ENCODE results near the gene UCKL1. TPM values are rescaled to one million over a fixed set of nuclear protein-coding genes. Genes with fewer than 3 reads are reported as not detected.
"Not testable (repeated sequence)": the region's sequence is repeated elsewhere in the genome, so short reads cannot be mapped to it uniquely, and the experiment has no call there.

The UCKL1 gene
- polyA plus RNA-seq, 12 donors: 30.4 to 59.8 (median 44.2) TPM; not detected in 1

- DNase-seq: no peak
These were observed 16.9 kb upstream of the UCKL1 start for GRCh38 chr20:63973160-63973479.

GRCh38 chr20:63972312-63973159, 16.3 kb upstream of the UCKL1 start:
- DNase-seq: no peak

DNA sequence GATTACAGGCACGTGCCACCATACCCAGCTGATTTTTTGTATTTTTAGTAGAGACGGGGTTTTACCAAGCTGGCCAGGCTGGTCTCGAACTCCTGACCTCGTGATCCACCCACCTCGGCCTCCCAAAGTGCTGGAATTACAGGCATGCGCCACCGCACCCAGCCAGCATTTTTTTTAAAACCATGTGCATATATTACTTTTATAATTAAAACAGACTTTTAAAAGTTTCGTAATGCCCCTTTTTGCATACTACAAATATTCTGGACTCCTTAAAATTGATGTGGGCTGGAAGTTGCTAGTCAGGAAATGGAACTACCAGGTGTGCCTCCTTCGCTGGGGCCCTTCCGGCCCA, 15.7 kb upstream of the UCKL1 start:
- not testable (repeated sequence) for DNase-seq

DNA sequence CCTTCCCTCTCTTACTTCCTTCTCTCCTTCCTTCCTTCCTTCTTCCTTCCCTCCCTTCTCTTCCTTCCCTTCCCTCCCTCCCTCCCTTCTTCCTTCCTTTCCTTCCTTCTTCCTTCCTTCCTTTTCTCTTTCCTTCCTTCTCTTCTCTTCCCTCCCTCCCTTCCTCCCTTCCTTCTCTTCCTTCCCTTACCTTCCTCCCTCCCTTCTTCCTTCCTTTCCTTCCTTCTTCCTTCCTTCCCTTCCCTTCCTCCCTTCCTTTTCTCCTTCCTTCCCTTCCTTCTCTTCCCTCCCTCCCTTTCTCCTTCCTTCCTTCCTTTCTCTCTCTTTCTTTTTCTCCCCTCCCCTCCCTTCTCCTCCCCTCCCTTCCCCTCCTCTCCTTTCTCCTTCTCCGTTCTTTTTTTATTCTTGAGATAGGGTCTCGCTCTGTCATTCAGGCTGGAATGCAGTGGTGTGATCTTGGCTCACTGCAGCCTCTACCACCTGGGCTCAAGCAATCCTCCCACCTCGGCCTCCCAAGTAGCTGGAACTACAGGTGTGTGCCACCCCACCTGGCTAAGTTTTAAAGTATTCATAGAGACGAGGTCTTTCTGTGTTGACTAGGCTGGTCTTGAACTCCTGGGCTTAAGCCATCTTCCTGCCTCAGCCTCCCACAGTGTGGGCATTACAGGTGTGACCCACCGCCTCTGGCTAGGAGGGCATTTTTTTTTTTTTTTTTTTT, 14.7 kb upstream of the UCKL1 start:
- no peak for DNase-seq

DNA sequence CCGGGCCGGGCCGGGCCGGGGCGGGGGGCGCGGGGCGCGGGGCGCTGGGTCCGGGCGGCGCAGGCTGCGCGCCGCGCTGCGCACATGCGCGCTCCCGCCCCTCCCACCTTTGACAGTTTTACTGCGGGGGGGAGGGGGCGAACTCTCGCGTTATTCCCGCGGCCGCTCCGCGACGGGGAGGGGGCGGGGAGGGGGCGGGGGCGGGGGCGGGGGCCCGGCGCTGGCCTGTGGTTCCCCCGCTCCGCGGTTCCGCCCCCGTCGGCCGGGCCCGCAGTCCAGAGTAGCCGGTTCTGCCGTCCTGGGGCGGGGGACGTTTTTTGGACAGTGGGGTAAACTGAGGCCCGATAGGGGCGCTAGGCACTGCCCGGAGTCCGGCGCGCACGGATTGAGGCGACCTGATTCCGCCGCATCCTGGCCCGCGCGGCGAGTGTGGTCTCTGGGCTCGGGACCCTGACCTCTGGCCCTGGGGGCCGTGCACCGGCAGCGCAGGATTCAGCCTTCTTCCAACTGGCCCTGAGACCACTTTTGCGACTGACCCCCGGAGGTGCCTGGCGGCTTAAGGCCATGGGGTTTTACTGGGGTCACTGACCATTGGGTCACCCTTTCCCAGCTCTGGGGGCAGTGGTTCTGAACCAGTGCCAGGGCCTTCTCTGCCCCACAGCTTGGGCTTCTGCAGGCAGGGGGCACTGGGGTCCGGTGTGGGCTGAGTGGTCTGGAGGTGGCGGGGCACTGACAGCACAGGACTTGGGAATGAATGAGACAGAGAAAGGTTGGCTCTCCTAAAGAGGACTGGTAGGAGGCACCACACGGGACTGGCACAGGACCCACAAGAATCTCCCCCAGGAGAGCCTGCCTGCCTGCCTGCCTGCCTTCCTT, 13.9 kb upstream of the UCKL1 start, which contains the start of gene ZNF512B:
TSS of gene ZNF512B (minus strand) at position 93 of the 876 bp plus-strand sequence. CDS start 1,980 bp downstream, outside the sequence.
- DNase-seq: peak; percentile 77

GRCh38 chr20:63968928-63969760, 12.9 kb upstream of the UCKL1 start:
- no peak for DNase-seq

- DNase-seq: no peak
These were observed 12.1 kb upstream of the UCKL1 start for GRCh38 chr20:63968136-63968927.

DNA sequence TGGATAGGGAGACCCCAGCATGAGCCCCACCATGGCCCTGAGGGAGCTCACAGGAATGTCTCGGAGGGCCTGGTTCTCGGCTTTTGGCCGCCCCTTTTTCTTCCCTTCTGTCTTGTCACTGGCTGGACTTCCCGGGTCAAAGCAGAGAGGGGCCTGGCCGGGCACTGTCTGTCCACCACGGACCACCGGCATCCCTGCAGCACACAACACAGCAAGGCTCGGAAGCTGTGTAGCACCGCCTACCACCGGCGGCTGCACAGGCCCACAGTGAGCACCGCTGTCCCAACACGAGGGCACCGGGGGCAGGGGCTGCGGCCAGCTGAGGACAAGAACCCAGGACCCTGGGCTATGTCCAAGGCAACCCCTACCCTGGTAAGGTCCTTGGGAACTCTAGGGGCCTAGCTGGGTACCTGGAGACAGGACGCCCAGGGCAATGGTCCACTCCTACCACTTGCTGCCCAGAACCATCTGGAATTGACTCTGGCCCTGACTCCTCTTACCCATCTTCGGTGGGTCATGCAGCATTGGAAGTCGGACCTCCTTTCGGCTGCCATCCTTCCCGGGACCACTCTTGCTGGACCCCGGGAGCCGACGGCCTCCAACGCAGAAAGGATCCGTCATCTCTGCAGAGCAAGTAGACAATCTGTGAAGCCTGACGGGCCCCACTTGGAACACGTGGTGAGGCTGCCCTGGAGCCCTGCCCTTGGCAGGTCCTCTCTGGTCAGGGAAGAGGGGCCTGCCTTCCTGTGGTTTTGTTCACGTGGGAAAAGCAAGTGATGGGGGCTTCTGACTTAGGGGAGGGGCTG, 11.3 kb upstream of the UCKL1 start:
- DNase-seq: no peak

DNA sequence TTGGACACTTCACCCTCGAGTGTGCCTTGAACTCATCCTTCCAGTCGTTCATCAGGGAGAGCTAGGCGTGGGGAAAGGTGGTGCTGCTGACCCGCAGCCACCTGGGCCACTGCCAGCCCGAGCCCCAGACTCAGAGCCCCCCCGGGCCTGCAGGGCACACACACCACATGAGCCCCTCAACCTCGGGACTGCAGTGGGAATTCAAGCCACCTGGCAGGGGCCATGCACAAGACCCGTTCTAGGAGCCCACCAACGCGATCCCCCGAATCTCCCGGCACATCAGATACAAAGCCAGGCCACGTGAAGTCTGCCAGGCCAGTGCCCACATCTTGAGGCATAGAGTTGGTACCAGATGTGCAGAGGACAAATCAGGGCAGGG, 10.7 kb upstream of the UCKL1 start:
- no peak for DNase-seq

DNA sequence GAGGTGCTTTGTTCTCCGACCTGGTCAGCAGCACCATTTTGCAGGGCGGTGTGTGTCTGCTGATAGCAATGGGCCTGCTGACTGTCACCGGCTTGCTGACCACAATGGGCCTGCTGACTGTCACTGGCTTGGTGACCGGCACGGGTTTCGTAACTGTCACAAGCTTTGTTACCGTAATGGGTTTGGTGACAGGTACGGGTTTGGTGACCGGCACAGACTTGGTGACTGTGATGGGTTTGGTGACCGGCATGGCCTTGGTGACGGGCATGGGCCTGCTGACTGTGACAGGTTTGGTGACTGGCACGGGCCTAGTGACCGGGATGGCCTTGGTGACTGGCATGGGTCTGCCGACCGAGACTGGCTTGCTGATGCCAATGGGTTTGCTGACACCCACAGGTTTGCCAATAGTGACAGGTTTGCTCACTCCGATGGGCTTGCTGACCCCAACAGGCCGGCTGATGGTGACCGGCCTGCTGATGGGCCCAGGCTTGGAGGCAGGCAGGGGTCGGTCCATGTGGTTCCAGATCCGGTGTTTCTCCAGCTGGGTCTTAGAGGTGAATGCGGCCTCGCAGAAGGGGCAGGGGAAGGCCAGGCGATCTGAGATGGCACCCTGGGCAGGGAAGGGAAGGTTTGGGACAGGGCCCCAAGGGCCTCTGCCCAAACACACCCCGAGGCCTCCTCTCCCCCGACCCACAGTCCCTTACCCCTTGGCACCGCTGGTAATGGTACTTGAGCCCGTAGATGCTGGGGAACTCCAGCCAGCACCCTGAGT, 10.1 kb upstream of the UCKL1 start:
- no peak for DNase-seq

GRCh38 chr20:63964412-63964811, 8.2 kb upstream of the UCKL1 start:
- no peak for DNase-seq

DNA sequence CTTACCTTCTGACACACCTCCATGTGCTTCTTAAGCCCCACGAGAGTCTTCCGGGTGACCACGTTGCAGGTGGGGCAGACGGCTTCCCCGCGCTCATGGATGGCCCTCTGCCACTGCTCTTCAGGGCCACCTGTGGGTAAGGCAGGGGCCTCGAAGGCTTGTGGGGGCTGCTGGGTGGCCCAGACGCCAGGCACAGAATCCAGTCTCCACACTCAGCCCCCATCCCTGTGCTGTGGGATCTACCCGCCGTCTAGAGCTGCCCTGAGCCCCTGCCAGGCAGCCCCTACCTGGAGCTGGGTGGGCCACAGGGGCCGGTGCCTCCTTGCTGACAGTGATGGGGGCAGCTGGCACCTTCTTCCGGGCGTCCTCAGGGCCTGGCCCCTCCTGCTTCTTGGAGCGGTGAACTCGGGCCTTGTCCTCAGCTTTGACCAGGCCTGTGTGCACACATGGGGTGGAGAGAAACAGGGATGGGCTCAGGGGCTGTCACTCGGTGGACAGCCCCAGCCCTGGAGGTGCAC, 7.6 kb upstream of the UCKL1 start:
- DNase-seq: no peak

- no peak for DNase-seq
These were observed 7.1 kb upstream of the UCKL1 start for GRCh38 chr20:63963348-63963741.

DNA sequence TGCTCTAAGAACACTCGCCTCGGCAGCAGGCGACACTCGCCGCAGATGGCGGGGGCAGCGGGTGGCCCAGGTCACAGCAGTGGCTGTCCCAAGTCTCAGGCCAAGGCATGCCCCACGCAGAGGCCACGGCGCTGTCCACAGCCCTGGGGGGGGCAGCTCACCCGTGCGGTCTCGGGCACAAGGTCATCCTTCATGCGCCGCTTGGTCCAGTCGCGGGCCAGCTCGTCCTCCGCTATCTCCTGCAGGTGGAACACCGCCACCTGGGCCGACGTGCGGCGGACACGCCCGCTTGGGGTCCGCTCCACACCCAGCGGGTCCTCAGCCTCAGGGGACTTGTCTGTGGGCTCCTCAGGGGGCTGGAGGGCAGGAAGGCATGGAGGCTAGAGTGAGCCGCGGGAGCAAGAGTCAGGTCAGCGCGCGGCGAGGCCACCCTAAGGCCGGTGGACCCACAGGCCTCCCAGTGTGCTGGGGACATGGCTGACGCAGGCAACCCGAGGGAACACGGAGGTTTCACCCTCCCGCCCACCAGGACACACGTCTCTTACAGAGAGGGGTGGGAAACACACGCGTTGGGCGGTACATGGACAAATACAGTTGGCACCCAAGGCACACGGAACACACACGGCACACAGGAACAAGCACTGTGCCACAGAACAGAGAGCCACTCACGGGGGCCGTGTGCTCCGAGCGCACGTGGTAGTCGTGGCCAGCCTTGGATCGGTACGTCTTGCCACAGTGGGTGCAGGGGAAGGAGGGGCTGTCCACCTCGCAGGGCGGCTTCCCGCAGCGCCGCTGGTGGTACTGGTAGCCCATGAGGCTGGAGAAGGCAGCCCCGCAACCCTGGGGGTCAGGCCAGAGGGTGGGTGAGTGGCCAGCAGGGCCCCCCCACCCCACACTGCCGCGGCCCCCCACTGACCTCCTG, 6.5 kb upstream of the UCKL1 start:
- DNase-seq: no peak

GRCh38 chr20:63961664-63962425, 5.6 kb upstream of the UCKL1 start:
- DNase-seq: no peak

Data from muscle of arm (tissue), 12 donors.